ENCODE data around the gene PANK2. TPM values are rescaled to one million over a fixed set of nuclear protein-coding genes. Genes with fewer than 3 reads are reported as not detected.

The PANK2 gene
- total RNA-seq, 4 donors from 2014 or later, result 35.7 to 44.1 (median 42.3) TPM

- peak in 1 of 2 donors; percentile 31 for DNase-seq (ENCODE audit: low spot score in 2 of 2)
- intact Hi-C loops (cut with DNase I; ENCODE audit: low total_unique reads), result no loop called here
- TF ChIP-seq POLR2A (IDR thresholded peaks at IDR 0.05) (no peak), CTCF (IDR thresholded peaks at IDR 0.05) (no peak)
- no peak overlapping the region for H3K4me3 ChIP-seq (ENCODE audit: low read depth, poor library complexity, severe bottlenecking)
Observed at GRCh38 chr20:3909952-3910366, 20.8 kb downstream of the PANK2 start.

- no peak overlapping the region for H3K4me3 ChIP-seq (ENCODE audit: low read depth, poor library complexity, severe bottlenecking)
- TF ChIP-seq POLR2A (IDR thresholded peaks at IDR 0.05), result no peak
- no peak for TF ChIP-seq CTCF (IDR thresholded peaks at IDR 0.05)
- 74 to 75% methylated on average over 2 of the region's 2 CpGs for WGBS, 2 donors
- intact Hi-C loops (cut with DNase I; ENCODE audit: low total_unique reads), result no loop called here
- DNase-seq (ENCODE audit: low spot score in 2 of 2), result no peak
Observed at GRCh38 chr20:3910853-3911252, 21.7 kb downstream of the PANK2 start.

- no peak overlapping the region for H3K4me3 ChIP-seq (ENCODE audit: low read depth, poor library complexity, severe bottlenecking)
- no peak for TF ChIP-seq CTCF (IDR thresholded peaks at IDR 0.05)
- TF ChIP-seq POLR2A (IDR thresholded peaks at IDR 0.05), result no peak
- peak in 1 of 2 donors; percentile 62 for DNase-seq (ENCODE audit: low spot score in 2 of 2)
- WGBS, 2 donors, result 52 to 59% methylated on average over 2 of the region's 2 CpGs
- intact Hi-C loops (cut with DNase I; ENCODE audit: low total_unique reads), result no loop called here
Observed at GRCh38 chr20:3911956-3912355, 22.8 kb downstream of the PANK2 start.

- intact Hi-C loops (cut with DNase I; ENCODE audit: low total_unique reads), result no loop called here
- peak in 1 of 2 donors; percentile 20 for DNase-seq (ENCODE audit: low spot score in 2 of 2)
- WGBS, 2 donors, result 93 to 100% methylated on average over 2 of the region's 2 CpGs
Observed at GRCh38 chr20:3914446-3914845, 25.3 kb downstream of the PANK2 start.

GRCh38 chr20:3915691-3916090 lies 26.5 kb downstream of the PANK2 start:
- TF ChIP-seq POLR2A (IDR thresholded peaks at IDR 0.05) (no peak), CTCF (IDR thresholded peaks at IDR 0.05) (no peak)
- no peak overlapping the region for H3K4me3 ChIP-seq (ENCODE audit: low read depth, poor library complexity, severe bottlenecking)
- DNase-seq (ENCODE audit: low spot score in 2 of 2), result no peak
- intact Hi-C loops (cut with DNase I; ENCODE audit: low total_unique reads), result loop anchor here (5.0 kb wide), 1 partner anchor 752 kb away; no protein-coding TSS in a partner anchor
- 66 to 69% methylated on average over 2 of the region's 2 CpGs for WGBS, 2 donors

More at GRCh38 chr20:3914446-3914845, 25.3 kb downstream of the PANK2 start:
- TF ChIP-seq POLR2A (IDR thresholded peaks at IDR 0.05), result no peak
- TF ChIP-seq CTCF (IDR thresholded peaks at IDR 0.05), result no peak
- no peak overlapping the region for H3K4me3 ChIP-seq (ENCODE audit: low read depth, poor library complexity, severe bottlenecking)

GRCh38 chr20:3916364-3916763 lies 27.2 kb downstream of the PANK2 start:
- no peak overlapping the region for H3K4me3 ChIP-seq (ENCODE audit: low read depth, poor library complexity, severe bottlenecking)
- DNase-seq (ENCODE audit: low spot score in 2 of 2), result no peak
- TF ChIP-seq CTCF (IDR thresholded peaks at IDR 0.05), result no peak
- no peak for TF ChIP-seq POLR2A (IDR thresholded peaks at IDR 0.05)
- intact Hi-C loops (cut with DNase I; ENCODE audit: low total_unique reads), result loop anchor here (5.0 kb wide), 1 partner anchor 751 kb away; no protein-coding TSS in a partner anchor
- 61 to 64% methylated on average over 2 of the region's 2 CpGs for WGBS, 2 donors

All from lower leg skin (tissue), 4 donors.